GM12878 (cell line): ENCODE measurements around the gene ESPNL. TPM values are rescaled to one million over a fixed set of nuclear protein-coding genes. Genes with fewer than 3 reads are reported as not detected.

Experiments used
- ATAC-seq: fragments of 200-7000 bp; cut with Tn5 transposase; 3 replicates; pipeline ENCODE4 v1.9.1; 2020; ENCODE audit warnings: mild to moderate bottlenecking, moderate library complexity
- BruUV-seq: library from RNA; stranded (reverse); fragments of 400-500 nt; replicated peaks from 2 replicates; lab custom pipeline; 2021; lab: Mats Ljungman, UMichigan
- CTCF ChIA-PET: fragments of 300-600 bp; sonication (Branson Sonifier 250); formaldehyde crosslinking; extraction: SDS; loops from one replicate; lab custom pipeline; 2021; ENCODE audit warnings: inconsistent platforms; lab: Yijun Ruan, JAX
- POLR2A ChIA-PET: fragments of 350-600 bp; formaldehyde crosslinking; extraction: SDS; loops from one replicate; lab custom pipeline; 2021; ENCODE audit warnings: inconsistent platforms; lab: Charles Lee
- RAD21 ChIA-PET: fragments of 300-600 bp; sonication (Branson Sonifier 250); formaldehyde crosslinking; loops from one replicate; lab custom pipeline; 2023; ENCODE audit warnings: antibody characterized with exemption; ENCODE audit not compliant: unreplicated experiment; lab: Charles Lee
- SMC1A ChIA-PET: fragments of 300-600 bp; sonication (Branson Sonifier 250); formaldehyde crosslinking; loops from one replicate; lab custom pipeline; 2023; ENCODE audit not compliant: unreplicated experiment, uncharacterized antibody; lab: Charles Lee
- DNase-seq: peaks from one replicate; pipeline ENCODE4 v3.0.0-alpha.2; 2011; ENCODE audit warnings: low read depth, low spot score
- FAIRE-seq: peaks from 3 replicates; lab custom pipeline; 2011; peaks lifted over from hg19 to GRCh38; lab: Jason Lieb, UNC
- H2AFZ ChIP-seq: 2 replicates; pipeline ENCODE4 v1.6.0; 2011; ENCODE audit warnings: low read depth, low read length, control low read depth; ENCODE audit not compliant: control insufficient read depth
- H3K27ac ChIP-seq: 2 replicates; pipeline ENCODE4 v1.5.1; 2011; ENCODE audit warnings: control low read depth; ENCODE audit not compliant: control insufficient read depth, insufficient read depth
- H3K27me3 ChIP-seq, 2 experiments: replicated peaks in 1 of 2; 2 replicates each; pipeline versions ENCODE4 v1.6.0 to v1.6.1; 2011; ENCODE audit warnings: low read length in 1 of 2; ENCODE audit not compliant: control insufficient read depth in 2 of 2, insufficient read depth in 2 of 2
- H3K36me3 ChIP-seq, 2 experiments: 2 replicates each; pipeline ENCODE4 v1.5.1; 2011; ENCODE audit warnings: low read length in 1 of 2; ENCODE audit not compliant: control insufficient read depth in 2 of 2, insufficient read depth in 2 of 2
- H3K4me1 ChIP-seq: 2 replicates; pipeline ENCODE4 v1.6.1; 2011; ENCODE audit warnings: mild to moderate bottlenecking, low read length, moderate library complexity, mixed read lengths; ENCODE audit not compliant: control insufficient read depth, insufficient read depth
- H3K4me2 ChIP-seq: 2 replicates; pipeline ENCODE4 v1.6.0; 2011; ENCODE audit warnings: control low read depth; ENCODE audit not compliant: control insufficient read depth, insufficient read depth
- H3K4me3 ChIP-seq: fragments of 200-600 bp; sonication (generic); 2 replicates; pipeline ENCODE4 v1.5.1; 2016
- H3K79me2 ChIP-seq: 2 replicates; pipeline ENCODE4 v1.6.0; 2011; ENCODE audit warnings: low read length; ENCODE audit not compliant: control insufficient read depth, insufficient read depth
- H3K9ac ChIP-seq: 2 replicates; pipeline ENCODE4 v1.8.0; 2011; ENCODE audit warnings: low read length, control low read depth, mixed read lengths; ENCODE audit not compliant: control insufficient read depth, insufficient read depth
- H3K9me3 ChIP-seq: replicated peaks from 3 replicates; pipeline ENCODE4 v1.5.1; 2011; ENCODE audit warnings: mild to moderate bottlenecking, low read length; ENCODE audit not compliant: control insufficient read depth, insufficient read depth
- H4K20me1 ChIP-seq: 2 replicates; pipeline ENCODE4 v1.6.0; 2011; ENCODE audit not compliant: control insufficient read depth, insufficient read depth
- CBFB ChIP-seq: IDR thresholded peaks from 2 replicates; pipeline ENCODE4 v1.6.1; 2016; ENCODE audit warnings: antibody characterized with exemption, low read depth
- CUX1 ChIP-seq: IDR thresholded peaks from 2 replicates; pipeline ENCODE4 v1.6.1; 2012; ENCODE audit warnings: improper control_type of control experiment, low read depth, low read length; ENCODE audit not compliant: insufficient replicate concordance
- ESRRA ChIP-seq: IDR thresholded peaks from 2 replicates; pipeline ENCODE4 v1.6.1; 2012; ENCODE audit warnings: mild to moderate bottlenecking, low read length, improper control_type of control experiment
- HDAC2 ChIP-seq: fragments of 200-600 bp; sonication (generic); IDR thresholded peaks from 2 replicates; pipeline ENCODE4 v1.6.1; 2017
- HDGF ChIP-seq: fragments of 450-650 bp; IDR thresholded peaks from 2 replicates; pipeline ENCODE4 v1.6.1; 2016; ENCODE audit warnings: antibody characterized with exemption
- MEF2B ChIP-seq: fragments of 450-650 bp; IDR thresholded peaks from 2 replicates; pipeline ENCODE4 v1.6.1; 2018; ENCODE audit warnings: mild to moderate bottlenecking, moderate library complexity; ENCODE audit not compliant: partially characterized antibody, poor library complexity, severe bottlenecking
- MLLT1 ChIP-seq: fragments of 450-650 bp; IDR thresholded peaks from 2 replicates; pipeline ENCODE4 v1.6.1; 2016; ENCODE audit warnings: mild to moderate bottlenecking
- RCOR1 ChIP-seq: conservative IDR thresholded peaks from 2 replicates; pipeline ENCODE4 v1.6.1; 2012; ENCODE audit warnings: low read depth, low read length, improper control_type of control experiment
- RELA ChIP-seq: fragments of 450-650 bp; IDR thresholded peaks from 2 replicates; pipeline ENCODE4 v1.8.0; 2014; ENCODE audit warnings: borderline replicate concordance; ENCODE audit not compliant: partially characterized antibody
- RUNX3 ChIP-seq: IDR thresholded peaks from 2 replicates; pipeline ENCODE4 v1.6.1; 2012; ENCODE audit warnings: low read length, inconsistent platforms
- SPI1 ChIP-seq: IDR thresholded peaks from 2 replicates; pipeline ENCODE4 v1.6.1; 2011; ENCODE audit warnings: low read depth, mild to moderate bottlenecking, low read length, moderate library complexity, borderline replicate concordance; ENCODE audit not compliant: insufficient read depth
- SUPT20H ChIP-seq: IDR thresholded peaks from 2 replicates; pipeline ENCODE4 v1.6.1; 2011; ENCODE audit warnings: low read depth, mild to moderate bottlenecking, low read length, moderate library complexity, borderline replicate concordance; ENCODE audit not compliant: control insufficient read depth
- TBL1XR1 ChIP-seq: IDR thresholded peaks from 2 replicates; pipeline ENCODE4 v1.6.1; 2012; ENCODE audit warnings: low read depth, low read length, improper control_type of control experiment
- ZBED1 ChIP-seq: IDR thresholded peaks from 2 replicates; pipeline ENCODE4 v1.6.1; 2016; ENCODE audit warnings: borderline replicate concordance
- WGBS: methylation state at CpG from one replicate; pipeline ENCODE4 v1.1.6; 2016; ENCODE audit warnings: low lambda C conversion rate; ENCODE audit not compliant: insufficient replicate concordance, insufficient coverage; ENCODE audit errors: missing lambda C conversion rate; 5-methylcytosine and 5-hydroxymethylcytosine counted together
- in situ Hi-C: fragments of 300-500 bp; cut with MboI; formaldehyde crosslinking; loops from 9 replicates; pipeline ENCODE4 v1.14.3; 2018; ENCODE audit warnings: mixed read lengths
- intact Hi-C: fragments of 100-400 bp; cut with micrococcal nuclease; formaldehyde crosslinking; loops from one replicate; pipeline ENCODE4 v1.14.2; 2022; ENCODE audit not compliant: unreplicated experiment
- polyA plus RNA-seq, 11 experiments: library from polyadenylated mRNA; depleted of rRNA in 4 of 11; unstranded in 6 of 11; stranded (reverse) in 5 of 11; fragments of >200 nt; fragmentation: Nextera tagmentation in 4 of 11; fragmentation: Illumina TruSeq in 1 of 11; extraction: Ambion mirVana in 4 of 11; extraction: Trizol in 1 of 11; gene quantifications; 1 replicate in 1 of 11; 2 replicates in 10 of 11; pipeline versions ENCODE4 v1.2.1 to v1.2.3, GENCODE V29; 2011 to 2016; ENCODE audit warnings: inconsistent platforms in 2 of 11, missing spikeins in 2 of 11, low read depth in 1 of 11
- total RNA-seq, 4 experiments: library from RNA; depleted of rRNA in 3 of 4; stranded (reverse); fragments of >200 nt in 3 of 4; fragmentation: Illumina TruSeq in 1 of 4; extraction: Trizol in 1 of 4; gene quantifications; 2 replicates each; pipeline versions ENCODE4 v1.2.1 to v1.2.3, GENCODE V29; 2013 to 2021

The ESPNL gene
- total and polyA plus RNA-seq, 10 of the 15 experiments (the other 5 are each of a cell fraction or from before 2014, with no cell fraction given), result 0.05 to 0.94 (median 0.36) TPM; not detected in 3

GRCh38 chr2:238141541-238142318 lies 41.6 kb downstream of the ESPNL start (continued):
- no peak for TF ChIP-seq RCOR1
- no peak for TF ChIP-seq MEF2B
- no peak for TF ChIP-seq RELA
- no peak for TF ChIP-seq RUNX3

- 71% methylated on average over 25 of the region's 30 CpGs for WGBS
- FAIRE-seq, result no peak
- ChIA-PET RAD21 (no interaction called here), POLR2A (no interaction called here), CTCF (interaction anchor here (1.0 to 1.2 kb wide), 2 partner anchors 174 to 368 kb away, joined by 3 to 4 read pairs; no protein-coding TSS in a partner anchor), SMC1A (no interaction called here)
- DNase-seq, result no peak
- Histone ChIP-seq H3K27me3 (no peaks in the 10 kb centered on the region), H2AFZ (no peak overlapping the region), H4K20me1 (no peaks in the 10 kb centered on the region), H3K27ac (no peak overlapping the region), H3K79me2 (no peaks in the 10 kb centered on the region), H3K9me3 (no peaks in the 10 kb centered on the region), H3K4me1 (peaks cover 4% of the 10 kb centered on the region; the same call in 1 of the 2 replicates), H3K9ac (no peak overlapping the region), H3K4me3 (no peak overlapping the region), H3K4me2 (no peak overlapping the region), H3K36me3 (no peaks in the 10 kb centered on the region)
- no peak for ATAC-seq
- BruUV-seq, result no TSS peak
- in situ Hi-C loops (no loop called here), intact Hi-C loops (no loop called here)
- TF ChIP-seq CUX1 (no peak), HDGF (no peak), SUPT20H (no peak), MLLT1 (no peak), ZBED1 (no peak), ESRRA (no peak), RUNX3 (no peak), CBFB (no peak), HDAC2 (no peak), SPI1 (no peak), TBL1XR1 (no peak)
These were observed 42.5 kb downstream of the ESPNL start for GRCh38 chr2:238142382-238143205.
